ENCODE measurements around the gene SLC25A27. TPM values are rescaled to one million over a fixed set of nuclear protein-coding genes. Genes with fewer than 3 reads are reported as not detected.
A peak's percentile ranks its signal among the peaks of the same experiment; 100 is the strongest.

Gene SLC25A27
- polyA plus RNA-seq (2012; ENCODE audit: insufficient read length, low read depth) = not detected

GRCh38 chr6:46652603-46653438 is at the start of gene SLC25A27, which contains the start of gene CYP39A1:
Gene SLC25A27 (plus strand): TSS chr6:46652975. CDS start chr6:46653193, 218 bp downstream.
Gene CYP39A1 (minus strand): TSS chr6:46652818. CDS start chr6:46652582, 236 bp downstream.
- TF ChIP-seq SIN3A (IDR thresholded peaks at IDR 0.05; ENCODE audit: borderline replicate concordance, insufficient read depth, low read length) = no peak
- TF ChIP-seq REST (IDR thresholded peaks at IDR 0.05; ENCODE audit: insufficient read depth in 1 of 2, low read depth in 2 of 2, low read length in 2 of 2) = no peak
- no peak for TF ChIP-seq POLR2AphosphoS5 (IDR thresholded peaks at IDR 0.05; ENCODE audit: low read depth, low read length)
- no peak for TF ChIP-seq TAF1 (IDR thresholded peaks at IDR 0.05; ENCODE audit: borderline replicate concordance, insufficient read depth, low read length)
- TF ChIP-seq FOXP2 (optimal IDR thresholded peaks at IDR 0.05; ENCODE audit: borderline replicate concordance, extremely low read depth, extremely low read length, insufficient read depth) = peak; percentile 10

- TF ChIP-seq REST (IDR thresholded peaks at IDR 0.05; ENCODE audit: insufficient read depth in 1 of 2, low read depth in 2 of 2, low read length in 2 of 2) = no peak
- TF ChIP-seq SIN3A (IDR thresholded peaks at IDR 0.05; ENCODE audit: borderline replicate concordance, insufficient read depth, low read length) = no peak
- TF ChIP-seq TAF1 (IDR thresholded peaks at IDR 0.05; ENCODE audit: borderline replicate concordance, insufficient read depth, low read length) = no peak
- no peak for TF ChIP-seq FOXP2 (optimal IDR thresholded peaks at IDR 0.05; ENCODE audit: borderline replicate concordance, extremely low read depth, extremely low read length, insufficient read depth)
- no peak for TF ChIP-seq POLR2AphosphoS5 (IDR thresholded peaks at IDR 0.05; ENCODE audit: low read depth, low read length)
Measured at GRCh38 chr6:46605091-46605797, 47.5 kb upstream of the SLC25A27 start.

- no peak for TF ChIP-seq POLR2AphosphoS5 (IDR thresholded peaks at IDR 0.05; ENCODE audit: low read depth, low read length)
- no peak for TF ChIP-seq TAF1 (IDR thresholded peaks at IDR 0.05; ENCODE audit: borderline replicate concordance, insufficient read depth, low read length)
- no peak for TF ChIP-seq SIN3A (IDR thresholded peaks at IDR 0.05; ENCODE audit: borderline replicate concordance, insufficient read depth, low read length)
- TF ChIP-seq FOXP2 (optimal IDR thresholded peaks at IDR 0.05; ENCODE audit: borderline replicate concordance, extremely low read depth, extremely low read length, insufficient read depth) = no peak
- no peak for TF ChIP-seq REST (IDR thresholded peaks at IDR 0.05; ENCODE audit: insufficient read depth in 1 of 2, low read depth in 2 of 2, low read length in 2 of 2)
Measured at GRCh38 chr6:46606338-46606737, 46.4 kb upstream of the SLC25A27 start.

GRCh38 chr6:46610862-46611553 is 41.8 kb upstream of the SLC25A27 start:
- no peak for TF ChIP-seq TAF1 (IDR thresholded peaks at IDR 0.05; ENCODE audit: borderline replicate concordance, insufficient read depth, low read length)

- TF ChIP-seq REST (IDR thresholded peaks at IDR 0.05; ENCODE audit: insufficient read depth in 1 of 2, low read depth in 2 of 2, low read length in 2 of 2) (no peak), FOXP2 (optimal IDR thresholded peaks at IDR 0.05; ENCODE audit: borderline replicate concordance, extremely low read depth, extremely low read length, insufficient read depth) (no peak), POLR2AphosphoS5 (IDR thresholded peaks at IDR 0.05; ENCODE audit: low read depth, low read length) (no peak), SIN3A (IDR thresholded peaks at IDR 0.05; ENCODE audit: borderline replicate concordance, insufficient read depth, low read length) (no peak), TAF1 (IDR thresholded peaks at IDR 0.05; ENCODE audit: borderline replicate concordance, insufficient read depth, low read length) (no peak)
Measured at GRCh38 chr6:46612645-46613044, 40.1 kb upstream of the SLC25A27 start.

Data from PFSK-1 (cell line).